GM19193 (cell line): ENCODE data around the gene DPF1.

ENCODE experiments used
- POLR2A ChIP-seq: IDR thresholded peaks from 4 replicates; pipeline ENCODE4 v1.6.1; 2011; ENCODE audit not compliant: insufficient read depth, insufficient read length; ENCODE audit errors: extremely low read depth

DPF1 gene

DNA sequence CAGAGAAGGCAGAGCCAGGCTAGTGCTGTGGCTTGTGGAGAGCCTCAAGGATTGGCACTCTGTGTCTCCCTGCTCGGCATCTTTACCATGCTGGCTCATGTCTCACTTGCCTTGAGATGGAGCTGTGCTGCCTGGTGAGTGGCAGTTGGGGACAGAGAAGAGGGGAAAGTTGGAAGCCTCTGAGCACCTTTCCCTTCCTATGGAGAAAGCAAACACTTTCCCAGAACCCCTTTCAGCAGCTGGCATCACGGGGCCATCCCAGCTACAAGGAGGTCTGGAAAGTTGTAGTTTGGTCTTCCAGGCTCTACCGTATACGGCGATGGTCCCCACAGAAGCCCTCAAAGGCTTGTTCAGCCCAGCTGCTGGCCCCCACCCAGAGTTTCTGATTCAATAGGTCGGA is 58.7 kb downstream of the DPF1 start:
- TF ChIP-seq POLR2A, result no peak

DNA sequence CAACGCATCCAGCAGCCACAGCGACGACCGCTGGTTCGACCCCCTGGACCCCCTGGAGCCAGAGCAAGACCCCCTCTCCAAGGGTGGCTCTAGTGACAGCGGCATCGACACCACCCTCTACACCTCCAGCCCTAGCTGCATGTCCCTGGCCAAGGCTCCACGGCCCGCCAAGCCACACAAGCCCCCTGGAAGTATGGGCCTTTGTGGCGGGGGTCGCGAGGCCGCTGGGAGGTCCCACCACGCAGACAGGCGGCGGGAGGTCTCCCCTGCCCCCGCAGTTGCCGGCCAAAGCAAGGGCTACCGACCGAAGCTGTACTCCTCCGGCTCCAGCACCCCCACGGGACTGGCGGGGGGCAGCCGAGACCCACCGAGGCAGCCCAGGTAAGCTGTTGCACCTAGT is 59.5 kb downstream of the DPF1 start:
- TF ChIP-seq POLR2A, result no peak

DNA sequence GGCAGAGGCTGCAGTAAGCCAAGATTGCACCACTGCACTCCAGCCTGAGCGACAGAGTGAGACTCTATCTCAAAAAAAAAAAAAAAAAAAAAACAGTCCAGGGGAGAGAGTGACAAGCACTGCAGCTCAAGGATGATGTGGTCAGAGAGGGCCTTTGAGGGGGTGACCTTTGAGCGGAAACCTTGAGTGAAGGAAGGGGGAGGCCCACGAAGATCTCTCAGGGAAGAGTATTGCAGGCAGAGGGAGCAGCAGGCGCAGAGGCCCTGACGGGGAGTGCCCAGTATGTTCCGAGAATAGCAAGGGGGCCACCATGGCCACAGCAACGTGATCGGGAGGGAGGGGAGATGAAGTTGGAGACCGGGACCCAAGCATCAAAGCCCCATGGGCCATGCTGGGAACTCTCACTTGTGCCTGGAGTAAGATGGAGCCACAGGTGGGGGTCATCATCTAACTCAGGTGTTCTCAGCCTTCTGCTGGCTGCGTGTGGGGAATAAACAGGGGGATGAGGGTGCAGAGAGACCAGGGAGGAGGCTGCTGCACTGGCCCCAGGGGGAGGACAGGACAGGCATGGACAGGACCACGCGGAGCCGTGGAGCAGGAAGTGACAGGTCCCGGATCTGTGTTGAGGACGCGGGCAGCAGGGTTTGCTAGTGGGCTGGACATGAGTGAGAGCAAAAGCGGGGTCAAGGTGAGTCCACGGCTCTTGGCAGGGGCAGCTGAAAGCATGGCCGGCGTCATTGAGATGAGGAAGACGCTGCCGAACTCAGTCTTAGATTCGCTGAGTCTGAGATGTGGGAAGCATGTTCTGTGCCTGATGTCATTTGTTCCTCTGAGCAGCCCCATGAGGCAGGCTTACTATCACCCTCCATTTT is 60.4 kb downstream of the DPF1 start:
- no peak for TF ChIP-seq POLR2A

DNA sequence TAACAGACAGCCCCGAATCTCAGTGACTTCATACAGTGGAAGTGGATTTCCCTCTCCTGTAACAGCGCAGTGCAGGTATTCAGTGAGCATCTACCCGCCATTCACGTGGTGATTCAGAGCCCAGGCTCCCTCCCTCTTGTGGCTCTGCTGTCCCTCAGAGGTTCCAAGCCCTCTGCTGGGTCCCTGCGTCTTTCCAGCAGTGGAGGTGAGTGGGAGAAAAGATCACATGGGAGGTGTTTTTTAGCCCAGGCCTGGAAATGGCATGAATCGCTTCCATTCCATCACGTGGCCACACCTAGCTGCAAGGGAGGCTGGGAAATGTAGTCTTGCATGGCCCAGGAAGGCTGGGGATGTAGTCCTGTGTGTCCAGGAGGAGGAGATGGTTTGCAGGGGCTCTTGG is 61.4 kb downstream of the DPF1 start:
- no peak for TF ChIP-seq POLR2A

DNA sequence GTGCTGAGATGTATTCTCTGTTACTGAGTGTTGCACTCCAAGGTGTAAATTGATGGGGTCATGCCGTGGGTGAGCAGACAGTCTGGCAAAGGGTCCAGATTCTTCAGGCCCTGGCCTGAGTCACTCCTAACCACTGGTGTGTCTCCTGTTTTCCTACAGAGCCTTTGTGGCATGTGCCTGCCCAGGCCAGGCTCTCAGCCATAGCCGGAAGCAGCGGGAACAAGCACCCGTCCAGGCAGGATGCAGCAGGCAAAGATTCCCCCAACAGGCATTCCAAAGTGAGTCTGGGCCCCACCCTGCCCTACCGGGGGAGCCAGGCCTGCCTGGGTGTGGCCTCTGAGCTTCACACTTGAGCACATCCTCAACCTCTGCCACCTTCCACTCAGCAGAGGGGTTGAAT is 61.9 kb downstream of the DPF1 start:
- no peak for TF ChIP-seq POLR2A
